Measurements from ENCODE around the gene CCDC86. TPM values are rescaled to one million over a fixed set of nuclear protein-coding genes. Genes with fewer than 3 reads are reported as not detected.

CCDC86 gene
- total and polyA plus RNA-seq, 3 donors from 2014 or later, result 60.7 to 134 (median 64.7) TPM

DNA sequence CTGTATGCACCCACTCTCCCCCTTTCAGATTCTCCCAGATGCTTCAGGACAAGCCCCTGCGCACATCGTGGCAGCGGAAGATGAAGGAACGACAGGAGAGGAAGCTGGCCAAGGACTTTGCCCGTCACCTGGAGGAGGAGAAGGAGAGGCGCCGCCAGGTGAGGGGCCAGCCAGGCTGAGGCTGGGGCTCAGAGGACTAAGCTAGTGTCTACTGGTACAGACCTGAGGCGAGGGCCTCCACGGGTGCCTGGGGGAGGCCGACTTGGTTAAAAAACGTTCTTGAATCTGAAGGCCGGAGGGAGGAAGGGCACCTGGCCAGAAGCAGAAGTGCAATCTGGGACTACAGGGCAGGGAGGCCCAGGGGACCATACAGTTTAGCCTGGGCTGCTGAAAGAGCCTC lies 6.0 kb downstream of the CCDC86 start:
- no peak for TF ChIP-seq POLR2A (IDR thresholded peaks at IDR 0.05)
- TF ChIP-seq, protein P1, sequence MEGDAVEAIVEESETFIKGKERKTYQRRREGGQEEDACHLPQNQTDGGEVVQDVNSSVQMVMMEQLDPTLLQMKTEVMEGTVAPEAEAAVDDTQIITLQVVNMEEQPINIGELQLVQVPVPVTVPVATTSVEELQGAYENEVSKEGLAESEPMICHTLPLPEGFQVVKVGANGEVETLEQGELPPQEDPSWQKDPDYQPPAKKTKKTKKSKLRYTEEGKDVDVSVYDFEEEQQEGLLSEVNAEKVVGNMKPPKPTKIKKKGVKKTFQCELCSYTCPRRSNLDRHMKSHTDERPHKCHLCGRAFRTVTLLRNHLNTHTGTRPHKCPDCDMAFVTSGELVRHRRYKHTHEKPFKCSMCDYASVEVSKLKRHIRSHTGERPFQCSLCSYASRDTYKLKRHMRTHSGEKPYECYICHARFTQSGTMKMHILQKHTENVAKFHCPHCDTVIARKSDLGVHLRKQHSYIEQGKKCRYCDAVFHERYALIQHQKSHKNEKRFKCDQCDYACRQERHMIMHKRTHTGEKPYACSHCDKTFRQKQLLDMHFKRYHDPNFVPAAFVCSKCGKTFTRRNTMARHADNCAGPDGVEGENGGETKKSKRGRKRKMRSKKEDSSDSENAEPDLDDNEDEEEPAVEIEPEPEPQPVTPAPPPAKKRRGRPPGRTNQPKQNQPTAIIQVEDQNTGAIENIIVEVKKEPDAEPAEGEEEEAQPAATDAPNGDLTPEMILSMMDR (IDR thresholded peaks at IDR 0.05), result no peak
- no peak for DNase-seq
- WGBS, 2 donors, result 90 to 92% methylated on average over 12 of the region's 12 CpGs
- peaks cover 15% of the 10 kb centered on the region for H3K4me1 ChIP-seq
- H3K27ac ChIP-seq, result no peak overlapping the region
- no peaks in the 10 kb centered on the region for H3K36me3 ChIP-seq (ENCODE audit: low read depth, missing control alignments)
- no peaks in the 10 kb centered on the region for H3K9me3 ChIP-seq
- intact Hi-C loops (cut with DNase I; ENCODE audit: low total_unique reads), result no loop called here
- no peak overlapping the region for H3K4me3 ChIP-seq
- no peaks in the 10 kb centered on the region for H3K27me3 ChIP-seq

DNA sequence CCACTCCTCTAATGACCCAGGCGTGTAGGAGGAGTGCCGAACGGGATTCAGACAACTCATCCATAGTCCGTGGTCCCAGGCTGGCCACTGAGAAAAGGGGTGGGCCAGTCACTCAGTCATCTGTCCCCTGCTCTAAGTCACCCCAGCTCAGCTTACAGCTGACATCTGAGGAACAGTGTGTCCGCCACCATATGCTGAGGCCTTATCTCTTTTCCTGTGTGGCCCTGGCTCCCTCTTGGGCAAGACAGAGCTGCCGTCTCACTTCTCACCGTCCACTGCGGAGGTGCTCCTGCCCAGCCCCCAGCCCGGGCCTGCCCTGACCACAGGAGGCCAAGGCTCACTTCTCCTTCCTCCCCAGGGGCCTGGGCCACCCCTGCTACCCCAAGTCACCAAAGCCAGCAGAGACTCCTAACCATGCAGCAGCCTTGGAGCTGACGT lies 6.8 kb downstream of the CCDC86 start:
- TF ChIP-seq, protein P1 (IDR thresholded peaks at IDR 0.05), result no peak
- no peak for TF ChIP-seq POLR2A (IDR thresholded peaks at IDR 0.05)
- no peak overlapping the region for H3K27ac ChIP-seq
- H3K36me3 ChIP-seq (ENCODE audit: low read depth, missing control alignments), result no peaks in the 10 kb centered on the region
- H3K9me3 ChIP-seq, result no peaks in the 10 kb centered on the region
- H3K4me1 ChIP-seq, result peaks cover 7% of the 10 kb centered on the region
- 86 to 100% methylated on average over 3 to 10 of the region's 10 CpGs for WGBS, 2 donors
- H3K4me3 ChIP-seq, result no peak overlapping the region
- no peak for DNase-seq
- no peaks in the 10 kb centered on the region for H3K27me3 ChIP-seq
- intact Hi-C loops (cut with DNase I; ENCODE audit: low total_unique reads), result no loop called here

DNA sequence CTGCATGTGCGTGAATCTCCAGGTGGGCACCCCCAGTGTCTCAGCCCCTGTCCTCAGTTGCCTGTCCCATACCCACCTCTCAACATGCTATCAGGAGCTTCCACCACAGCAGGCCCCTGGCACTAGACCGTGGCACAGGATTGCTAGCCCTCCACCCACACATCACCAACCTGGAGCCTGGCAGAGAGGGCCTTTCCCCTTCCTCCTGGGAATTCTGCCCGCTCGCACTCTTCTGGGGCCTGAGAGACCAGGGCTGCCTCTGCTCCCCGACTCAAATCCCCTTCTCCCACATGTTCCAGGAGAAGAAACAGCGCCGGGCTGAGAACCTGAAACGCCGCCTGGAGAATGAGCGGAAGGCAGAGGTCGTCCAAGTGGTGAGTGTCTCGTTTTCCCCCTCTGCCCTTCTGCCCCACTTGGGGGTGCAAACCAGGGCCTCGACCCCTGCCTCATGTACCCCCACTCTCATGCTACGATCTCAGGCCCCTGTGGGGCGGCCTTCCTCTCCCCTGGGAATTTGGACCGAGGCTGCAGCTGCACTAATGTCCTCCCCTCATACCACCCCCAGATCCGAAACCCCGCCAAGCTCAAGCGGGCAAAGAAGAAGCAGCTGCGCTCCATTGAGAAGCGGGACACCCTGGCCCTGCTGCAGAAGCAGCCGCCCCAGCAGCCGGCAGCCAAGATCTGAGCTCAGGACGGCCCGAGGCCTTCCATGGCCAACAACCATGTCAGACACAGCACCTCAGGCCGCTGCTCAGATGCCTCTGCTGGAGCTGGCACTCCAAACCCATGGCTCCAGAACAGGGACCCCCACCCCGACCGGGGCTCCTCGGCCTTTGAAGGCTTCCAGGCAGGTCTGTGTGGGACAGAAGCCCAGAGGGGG lies 8.0 kb downstream of the CCDC86 start:
- intact Hi-C loops (cut with DNase I; ENCODE audit: low total_unique reads), result no loop called here
- DNase-seq, result no peak
- Histone ChIP-seq H3K9me3 (no peaks in the 10 kb centered on the region), H3K4me1 (peaks cover 3% of the 10 kb centered on the region), H3K36me3 (ENCODE audit: low read depth, missing control alignments) (no peaks in the 10 kb centered on the region), H3K4me3 (no peak overlapping the region), H3K27ac (no peak overlapping the region), H3K27me3 (no peaks in the 10 kb centered on the region)
- TF ChIP-seq, protein P1 (IDR thresholded peaks at IDR 0.05), result no peak
- no peak for TF ChIP-seq POLR2A (IDR thresholded peaks at IDR 0.05)
- WGBS, 2 donors, result 86 to 87% methylated on average over 22 to 29 of the region's 29 CpGs

DNA sequence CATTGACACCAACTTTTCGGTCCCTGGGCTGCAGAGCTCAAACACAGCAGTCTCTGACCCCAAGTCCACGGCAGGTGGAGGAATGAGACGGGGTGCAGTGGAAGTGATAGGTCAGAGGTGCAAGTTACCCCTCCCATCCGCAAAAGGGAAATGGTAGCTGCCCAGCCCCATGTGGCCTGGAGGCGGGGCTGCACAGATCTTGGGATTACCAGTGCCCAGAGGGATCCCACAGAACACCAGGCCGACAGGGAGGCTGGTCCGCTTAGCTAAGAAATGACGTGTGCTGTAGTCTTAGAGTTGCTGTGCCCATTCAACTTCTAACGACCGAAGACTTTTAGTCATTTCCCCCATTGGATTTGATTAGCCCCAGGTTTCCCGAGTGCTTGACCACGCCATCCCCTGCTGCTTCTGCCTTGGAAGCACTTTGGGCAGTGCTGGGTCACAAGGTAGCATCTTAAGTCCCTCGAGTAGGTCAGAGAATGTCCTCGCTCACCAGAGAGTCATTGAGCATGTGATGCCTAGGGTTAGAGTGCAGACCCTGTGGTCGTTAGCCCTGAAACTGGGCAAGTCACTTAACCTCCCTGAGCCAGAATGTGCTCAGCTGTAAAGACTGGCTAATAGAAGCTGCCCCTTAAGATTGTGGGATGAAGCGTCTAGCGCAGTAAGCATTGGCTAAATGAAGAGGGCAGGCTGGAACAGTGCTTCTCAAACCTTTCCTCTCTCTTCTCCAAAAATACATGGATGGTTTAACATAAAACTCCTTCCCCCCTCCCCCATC lies 9.6 kb downstream of the CCDC86 start:
- H3K4me3 ChIP-seq, result no peak overlapping the region
- no peaks in the 10 kb centered on the region for H3K36me3 ChIP-seq (ENCODE audit: low read depth, missing control alignments)
- H3K27me3 ChIP-seq, result no peaks in the 10 kb centered on the region
- TF ChIP-seq, protein P1 (IDR thresholded peaks at IDR 0.05), result no peak
- TF ChIP-seq POLR2A (IDR thresholded peaks at IDR 0.05), result no peak
- intact Hi-C loops (cut with DNase I; ENCODE audit: low total_unique reads), result no loop called here
- H3K4me1 ChIP-seq, result no peaks in the 10 kb centered on the region
- no peaks in the 10 kb centered on the region for H3K9me3 ChIP-seq
- 74 to 87% methylated on average over 14 to 17 of the region's 17 CpGs for WGBS, 2 donors
- DNase-seq, result no peak
- no peak overlapping the region for H3K27ac ChIP-seq
